Hematopoietic multipotent progenitor cell treated with erythropoietin and hydrocortisone succinate and interleukin-3 and kit ligand, for 8 days (in vitro differentiated cells): ENCODE results near the gene ZXDB.
A peak's percentile ranks its signal among the peaks of the same experiment; 100 is the strongest.
"Not testable (repeated sequence)": the region's sequence is repeated elsewhere in the genome, so short reads cannot be mapped to it uniquely, and the experiment has no call there.

Experiments
- DNase-seq: peaks from one replicate; pipeline ENCODE4 v3.0.0-alpha.2; 2015

The ZXDB gene

DNA sequence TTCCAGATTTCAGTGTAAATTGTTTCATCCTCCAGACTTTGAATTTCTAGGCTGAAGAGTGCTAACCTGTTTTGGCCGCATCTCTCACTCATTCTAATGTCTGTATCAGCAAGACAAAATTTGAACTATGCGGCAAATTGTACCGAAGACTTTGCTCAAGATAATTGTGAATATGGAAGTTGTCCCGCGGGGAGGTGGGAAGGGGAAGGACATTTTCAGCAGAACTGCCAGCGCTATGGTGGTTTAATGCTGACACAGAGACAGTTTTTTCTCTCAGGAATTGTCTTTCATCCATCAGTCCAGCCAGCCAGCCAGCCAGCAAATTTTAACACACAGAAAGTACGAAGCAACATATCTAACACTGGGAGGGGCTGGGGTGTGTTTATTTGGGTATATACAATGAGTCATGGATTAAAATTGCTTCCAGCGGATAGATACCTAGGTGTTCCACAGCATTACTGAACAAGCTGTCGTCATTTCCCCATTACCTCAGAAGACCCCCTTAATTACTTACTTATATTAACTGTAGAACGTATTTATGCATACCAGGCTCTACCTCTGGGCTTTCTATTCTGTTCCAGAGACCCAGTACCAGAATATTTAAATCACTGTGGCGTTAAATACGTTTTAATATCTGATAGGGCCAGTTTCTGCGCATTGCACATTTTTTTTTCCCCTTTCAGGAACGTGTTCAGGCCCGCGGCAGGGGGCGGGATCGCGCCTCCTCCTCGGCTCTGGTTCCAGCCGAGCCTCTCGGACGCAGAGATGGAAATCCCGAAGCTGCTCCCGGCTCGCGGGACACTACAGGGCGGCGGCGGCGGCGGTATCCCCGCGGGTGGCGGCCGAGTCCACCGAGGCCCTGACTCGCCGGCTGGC is at the start of gene ZXDB:
Gene ZXDB, plus strand, starts transcription at position 728 of the 876 bp plus-strand sequence. Its CDS starts 38 bp downstream, at position 766.
- peak; percentile 17 for DNase-seq

GRCh38 chrX:57565198-57565597 is 26.6 kb upstream of the ZXDB start:
- DNase-seq = no peak

- DNase-seq = peak; percentile 7
Observed at GRCh38 chrX:57573754-57574153, 18.1 kb upstream of the ZXDB start.

GRCh38 chrX:57582948-57583347 is 8.9 kb upstream of the ZXDB start:
- peak; percentile 3 for DNase-seq

DNA sequence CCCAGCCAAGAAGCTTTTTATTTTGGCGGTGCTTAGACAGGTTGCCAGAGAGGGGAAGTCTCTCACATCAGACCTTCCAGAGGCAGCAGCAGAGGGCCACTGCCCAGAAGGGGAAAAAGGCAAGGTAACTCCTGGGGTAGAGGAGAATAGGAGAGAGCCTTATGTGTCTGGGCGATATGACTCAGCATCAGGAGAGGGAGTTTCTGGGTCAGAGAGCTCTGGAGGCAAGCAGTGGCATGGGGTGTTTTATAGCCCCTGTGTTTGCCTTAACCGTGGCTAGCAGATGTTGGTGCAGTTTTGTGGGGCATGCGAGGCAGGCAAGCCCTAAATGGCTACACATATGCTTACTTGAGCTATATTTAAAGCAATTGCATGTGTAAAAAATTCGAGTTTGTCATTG is 8.3 kb upstream of the ZXDB start:
- DNase-seq = no peak

- DNase-seq = no peak
Observed at GRCh38 chrX:57586360-57586759, 5.5 kb upstream of the ZXDB start.

DNA sequence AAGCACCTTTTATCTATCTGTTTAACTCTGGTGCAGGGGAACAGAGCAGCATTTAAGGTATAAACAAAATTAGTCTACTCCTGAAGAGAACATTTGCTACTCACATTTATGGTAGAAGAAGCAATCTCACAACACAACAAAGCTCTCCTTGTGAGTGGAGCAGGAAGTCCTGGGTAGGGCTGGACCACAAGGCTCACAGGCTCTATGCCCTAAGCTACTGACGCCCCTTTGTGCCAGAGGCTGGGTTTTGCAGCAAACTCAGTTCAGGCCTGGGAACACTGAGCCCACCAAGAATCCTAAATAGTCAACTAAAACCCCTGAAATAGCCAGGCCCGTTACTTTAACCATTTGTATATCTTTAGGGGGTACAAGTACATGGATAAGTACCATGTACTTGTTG is 4.7 kb upstream of the ZXDB start:
- DNase-seq = no peak

DNA sequence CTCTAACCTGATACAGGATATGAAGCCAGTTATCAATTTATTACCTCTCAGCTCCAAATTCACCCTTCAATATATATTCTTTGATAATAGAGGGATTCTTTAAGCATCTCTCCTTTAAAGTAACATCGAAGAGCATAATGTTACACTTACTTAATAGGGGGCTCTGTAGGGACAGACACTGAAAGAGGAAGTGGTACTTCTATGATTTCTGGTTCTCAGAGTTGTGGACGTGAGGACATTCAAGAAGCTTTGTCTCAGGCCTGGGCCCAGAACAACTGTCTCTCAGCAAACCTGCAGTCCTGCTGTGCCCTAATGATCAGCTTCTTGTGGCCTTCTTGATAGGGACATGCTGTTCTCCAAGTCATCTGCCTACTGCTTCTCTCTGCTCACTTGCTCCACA is 4.2 kb upstream of the ZXDB start:
- DNase-seq = no peak

DNA sequence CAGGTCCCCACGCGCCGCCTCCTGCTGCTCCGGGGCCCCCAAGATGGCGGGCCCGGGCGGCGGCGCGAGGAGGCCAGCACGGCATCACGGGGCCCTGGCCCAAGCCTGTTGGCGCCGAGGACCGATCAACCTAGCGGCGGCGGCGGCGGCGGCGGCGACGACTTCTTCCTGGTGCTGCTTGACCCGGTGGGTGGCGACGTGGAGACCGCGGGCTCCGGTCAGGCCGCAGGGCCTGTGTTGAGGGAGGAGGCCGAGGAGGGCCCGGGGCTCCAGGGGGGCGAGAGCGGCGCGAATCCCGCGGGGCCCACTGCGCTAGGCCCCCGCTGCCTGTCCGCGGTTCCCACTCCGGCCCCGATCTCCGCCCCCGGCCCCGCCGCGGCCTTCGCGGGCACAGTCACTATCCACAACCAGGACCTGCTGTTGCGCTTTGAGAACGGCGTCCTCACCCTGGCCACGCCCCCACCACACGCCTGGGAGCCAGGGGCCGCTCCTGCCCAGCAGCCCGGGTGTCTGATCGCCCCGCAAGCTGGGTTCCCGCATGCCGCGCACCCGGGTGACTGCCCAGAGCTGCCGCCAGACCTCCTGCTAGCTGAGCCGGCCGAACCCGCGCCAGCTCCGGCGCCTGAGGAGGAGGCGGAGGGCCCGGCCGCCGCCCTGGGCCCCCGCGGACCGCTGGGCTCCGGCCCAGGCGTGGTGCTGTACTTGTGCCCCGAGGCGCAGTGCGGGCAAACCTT is 516 bp downstream of the ZXDB start:
- peak; percentile 9 for DNase-seq

- DNase-seq = peak; percentile 51
Observed at GRCh38 chrX:57592894-57593215, 1.0 kb downstream of the ZXDB start.

- DNase-seq = peak; percentile 39
Observed at GRCh38 chrX:57595381-57595811, 3.6 kb downstream of the ZXDB start.

DNA sequence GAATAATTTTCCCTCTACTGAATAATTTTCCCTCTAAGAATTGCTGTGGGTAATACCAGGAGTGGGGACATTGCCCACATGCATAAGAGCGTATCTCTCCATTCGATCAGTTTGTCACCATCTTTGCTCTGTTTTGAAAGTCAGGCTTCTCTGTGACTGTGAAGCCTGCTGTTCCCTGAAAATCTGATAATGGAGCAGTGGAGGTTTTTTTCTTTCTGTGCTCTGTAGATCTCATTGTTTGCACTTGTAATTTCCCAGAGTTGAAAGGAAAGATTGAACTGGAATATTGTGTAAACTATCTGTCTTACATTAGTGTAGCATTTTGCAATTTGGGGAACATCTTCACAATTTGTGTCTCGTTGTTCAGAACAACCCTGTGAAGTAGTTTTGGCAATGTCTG is 4.3 kb downstream of the ZXDB start:
- peak; percentile 6 for DNase-seq

DNA sequence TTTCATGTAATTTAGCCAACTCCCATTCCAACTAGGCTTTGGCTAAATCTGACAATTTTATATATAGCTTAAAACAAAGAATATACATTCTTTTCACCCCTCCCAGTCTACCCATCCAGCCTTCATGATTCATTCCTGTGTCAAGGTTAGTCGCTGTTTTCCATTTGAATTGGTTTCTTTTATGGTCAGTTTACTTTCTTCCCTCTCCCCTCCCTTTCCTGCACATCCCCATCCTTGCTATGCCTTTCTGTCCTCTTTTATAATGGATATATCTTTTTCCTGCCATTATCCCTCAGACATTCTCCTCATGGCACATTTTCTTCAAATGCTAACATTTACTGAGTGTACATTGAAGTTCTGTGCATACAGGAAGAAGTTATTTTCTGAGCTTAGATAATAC is 4.7 kb downstream of the ZXDB start:
- DNase-seq = no peak

DNA sequence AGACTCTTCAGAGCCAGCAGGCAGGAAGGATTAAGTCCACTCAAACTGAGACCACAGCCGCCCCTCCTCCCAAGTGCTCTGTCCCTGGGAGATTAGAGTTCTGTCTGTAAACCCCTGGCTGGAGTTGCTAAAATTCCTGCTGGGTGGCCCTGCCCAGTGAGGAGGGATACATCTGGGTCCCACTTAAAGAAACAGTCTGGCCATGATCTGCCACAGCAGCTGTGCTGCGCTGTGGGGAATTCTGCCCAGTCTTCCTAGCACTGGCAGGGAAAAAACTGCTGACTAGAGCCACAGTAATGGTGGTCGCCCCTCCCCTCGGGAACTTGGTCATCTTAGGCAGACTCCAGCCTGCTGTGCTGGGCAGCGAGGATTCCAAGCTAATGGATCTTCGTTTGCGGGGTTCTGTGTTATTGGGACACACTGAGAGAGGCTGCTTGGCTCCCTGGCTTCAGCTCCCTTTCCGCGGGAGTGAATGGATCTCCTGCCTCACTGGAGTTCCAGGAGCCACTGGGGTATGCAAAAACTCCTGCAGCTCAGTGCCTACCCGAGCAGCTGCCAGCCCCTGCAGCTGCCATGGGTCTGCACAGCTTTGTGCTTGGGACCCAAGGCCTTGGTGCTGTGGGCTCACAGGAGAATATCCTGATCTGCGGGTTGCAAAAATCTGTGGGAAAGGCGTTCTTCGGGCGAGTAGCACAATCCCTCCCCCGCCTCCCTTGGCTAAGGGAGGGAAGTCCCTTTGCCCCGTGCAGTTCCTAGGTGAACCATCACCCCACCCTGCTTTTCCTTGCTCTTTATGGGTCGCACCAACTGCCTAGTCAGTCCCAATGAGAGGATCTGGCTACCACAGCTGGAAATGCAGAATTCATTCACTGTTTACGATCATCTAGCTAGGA is 15.7 kb downstream of the ZXDB start:
- no peak for DNase-seq

DNA sequence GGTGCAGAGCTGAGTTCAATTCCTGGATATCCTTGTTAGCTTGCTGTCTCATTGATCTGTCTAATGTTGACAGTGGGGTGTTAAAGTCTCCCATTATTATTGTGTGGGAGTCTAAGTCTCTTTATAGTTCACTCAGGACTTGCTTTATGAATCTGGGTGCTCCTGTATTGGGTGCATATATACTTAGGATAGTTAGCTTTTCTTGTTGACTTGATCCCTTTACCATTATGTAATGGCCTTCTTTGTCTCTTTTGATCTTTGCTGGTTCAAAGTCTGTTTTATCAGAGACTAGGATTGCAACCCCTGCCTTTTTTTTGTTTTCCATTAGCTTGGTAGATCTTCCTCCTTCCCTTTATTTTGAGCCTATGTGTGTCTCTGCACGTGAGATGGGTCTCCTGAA is 21.5 kb downstream of the ZXDB start:
- not testable (repeated sequence) for DNase-seq

DNA sequence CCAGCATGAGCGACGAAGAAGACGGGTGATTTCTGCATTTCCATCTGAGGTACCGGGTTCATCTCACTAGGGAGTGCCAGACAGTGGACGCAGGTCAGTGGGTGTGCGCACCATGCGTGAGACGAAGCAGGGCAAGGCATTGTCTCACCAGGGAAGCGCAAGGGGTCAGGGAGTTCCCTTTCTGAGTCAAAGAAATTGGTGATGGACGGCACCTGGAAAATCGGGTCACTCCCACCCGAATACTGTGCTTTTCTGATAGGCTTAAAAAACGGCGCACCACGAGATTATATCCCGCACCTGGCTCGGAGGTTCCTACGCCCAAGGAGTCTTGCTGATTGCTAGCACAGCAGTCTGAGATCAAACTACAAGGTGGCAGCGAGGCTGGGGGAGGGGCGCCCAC is 37.6 kb downstream of the ZXDB start:
- not testable (repeated sequence) for DNase-seq

- DNase-seq = no peak
Observed at GRCh38 chrX:57640674-57641016, 48.8 kb downstream of the ZXDB start.

DNA sequence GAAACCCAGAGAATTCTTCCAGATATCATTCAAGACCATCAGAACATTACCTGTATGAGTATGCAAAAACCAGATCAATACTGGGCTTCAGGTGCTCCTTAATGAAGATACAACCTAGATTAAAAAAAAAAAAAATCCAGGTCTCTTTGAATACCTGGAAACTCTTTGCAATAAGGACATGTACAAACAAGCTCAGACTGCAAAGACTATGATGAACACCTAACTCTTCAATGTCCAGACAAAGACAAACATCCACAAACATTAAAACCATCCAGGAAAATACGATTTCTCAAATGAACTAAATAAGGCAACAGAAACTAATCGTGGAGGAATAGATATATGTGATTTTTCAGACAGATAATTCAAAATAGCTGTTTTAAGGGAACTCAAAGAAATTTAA is 49.5 kb downstream of the ZXDB start:
- no peak for DNase-seq

- DNase-seq = no peak
Observed at GRCh38 chrX:57643698-57644097, 51.9 kb downstream of the ZXDB start.

- no peak for DNase-seq
Observed at GRCh38 chrX:57647020-57647419, 55.2 kb downstream of the ZXDB start.
